Measurements from ENCODE around the gene KLK12. TPM values are rescaled to one million over a fixed set of nuclear protein-coding genes. Genes with fewer than 3 reads are reported as not detected.

Gene KLK12
- polyA plus RNA-seq, 4 donors, result 1.4 to 10.6 (median 2.7) TPM; not detected in 1

DNA sequence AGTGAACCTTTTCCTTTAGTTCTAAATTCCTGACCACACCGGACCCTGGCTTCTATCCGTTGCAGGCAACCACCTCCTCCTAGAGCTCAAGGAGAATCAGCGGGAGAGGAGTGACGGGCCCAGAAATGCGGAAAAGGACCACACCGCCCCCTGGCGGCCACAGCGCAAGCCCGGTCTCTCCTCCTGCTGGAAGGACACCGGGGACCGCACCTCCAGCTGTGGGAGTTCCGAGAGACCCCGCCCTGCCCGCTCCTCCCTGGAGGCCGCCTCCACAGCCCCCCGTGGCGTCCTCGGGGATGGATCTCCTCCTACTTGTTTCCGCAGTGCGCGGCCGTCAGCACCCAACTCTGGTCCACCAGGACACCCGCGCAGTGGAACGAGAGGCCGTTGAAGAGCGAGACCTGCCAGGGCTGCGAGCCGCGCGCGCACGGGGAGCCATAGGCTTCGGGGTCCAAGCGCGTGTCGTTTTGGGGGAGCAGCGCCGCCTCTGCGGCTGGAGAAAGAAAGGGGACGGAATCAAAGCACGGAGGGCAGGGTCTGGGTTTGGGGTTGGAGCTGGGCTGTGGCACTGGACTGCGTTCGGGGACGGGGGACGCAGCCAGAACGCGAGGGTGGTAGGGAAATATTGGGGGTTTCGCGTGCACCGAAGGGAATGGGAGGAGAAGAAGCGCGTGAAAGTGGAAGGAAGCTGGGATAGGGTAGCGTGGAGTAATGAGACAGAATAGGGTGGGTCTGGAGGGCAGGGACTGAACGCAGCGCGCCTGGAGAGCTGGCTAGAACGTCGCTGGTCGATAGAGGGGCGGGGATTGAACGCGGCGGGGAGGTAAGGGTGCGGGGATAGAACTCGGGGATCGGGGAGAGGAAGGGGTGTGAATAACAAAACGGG lies 17.8 kb downstream of the KLK12 start:
- Histone ChIP-seq H3K4me1 (ENCODE audit: control insufficient read depth in 3 of 3, insufficient read depth in 2 of 3, low read depth in 1 of 3, low read length in 2 of 3) (no peaks in the 10 kb centered on the region), H3K27ac (ENCODE audit: low read depth in 1 of 3, low read length in 2 of 3) (no peak overlapping the region), H3K36me3 (ENCODE audit: control insufficient read depth in 3 of 3, insufficient read depth in 2 of 3, low read depth in 1 of 3, low read length in 3 of 3) (no peaks in the 10 kb centered on the region), H3K9me3 (ENCODE audit: control insufficient read depth in 2 of 2, insufficient read depth in 1 of 2, low read depth in 1 of 2, low read length in 1 of 2) (no peaks in the 10 kb centered on the region), H3K27me3 (ENCODE audit: control insufficient read depth in 3 of 3, insufficient read depth in 3 of 3, low read length in 3 of 3) (peaks cover 9 to 47% (median 12%) of the 10 kb centered on the region in 3 donors), H3K4me3 (ENCODE audit: low read depth in 1 of 3, low read length in 3 of 3) (no peak overlapping the region)
- no peak for FAIRE-seq
- peak in 1 of 2 donors; percentile 32 for DNase-seq
- WGBS, 3 donors, result 2 to 10% (median 7%) methylated on average over 66 to 68 of the region's 68 CpGs

DNA sequence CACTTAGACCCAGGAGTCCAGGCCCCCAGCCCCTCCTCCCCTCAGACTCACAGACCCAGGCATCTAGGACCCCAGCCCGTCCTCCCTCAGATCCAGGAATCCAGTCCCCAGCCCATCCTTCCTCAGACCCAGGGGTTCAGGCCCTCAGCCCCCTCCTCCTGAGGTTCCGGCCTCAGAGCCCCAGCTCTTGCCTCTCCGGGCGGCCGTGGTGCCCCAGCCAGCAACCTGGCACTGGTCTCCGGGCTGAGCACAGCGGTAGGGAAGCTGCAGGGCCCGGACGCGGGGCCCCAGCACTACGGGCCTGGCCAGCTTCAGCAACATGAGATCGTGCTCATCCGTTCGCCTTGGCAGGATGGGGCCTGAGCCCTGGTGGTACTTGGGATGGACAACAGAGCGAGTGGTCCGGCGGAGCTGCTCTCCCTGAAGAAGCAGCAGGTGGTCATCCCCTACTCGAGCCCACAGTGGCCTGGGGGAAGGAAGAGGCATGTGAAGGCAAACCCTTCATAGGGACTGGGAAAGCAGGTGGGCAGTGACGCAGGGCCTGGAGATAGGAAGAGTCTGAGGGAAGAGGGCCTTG lies 19.0 kb downstream of the KLK12 start:
- Histone ChIP-seq H3K9me3 (ENCODE audit: control insufficient read depth in 2 of 2, insufficient read depth in 1 of 2, low read depth in 1 of 2, low read length in 1 of 2) (no peaks in the 10 kb centered on the region), H3K27ac (ENCODE audit: low read depth in 1 of 3, low read length in 2 of 3) (no peak overlapping the region), H3K27me3 (ENCODE audit: control insufficient read depth in 3 of 3, insufficient read depth in 3 of 3, low read length in 3 of 3) (peaks cover 9 to 47% (median 12%) of the 10 kb centered on the region in 3 donors), H3K4me1 (ENCODE audit: control insufficient read depth in 3 of 3, insufficient read depth in 2 of 3, low read depth in 1 of 3, low read length in 2 of 3) (no peaks in the 10 kb centered on the region), H3K36me3 (ENCODE audit: control insufficient read depth in 3 of 3, insufficient read depth in 2 of 3, low read depth in 1 of 3, low read length in 3 of 3) (no peaks in the 10 kb centered on the region), H3K4me3 (ENCODE audit: low read depth in 1 of 3, low read length in 3 of 3) (no peak overlapping the region)
- DNase-seq (no peak), FAIRE-seq (no peak)
- WGBS, 3 donors, result 86 to 91% (median 87%) methylated on average over 17 to 19 of the region's 19 CpGs

DNA sequence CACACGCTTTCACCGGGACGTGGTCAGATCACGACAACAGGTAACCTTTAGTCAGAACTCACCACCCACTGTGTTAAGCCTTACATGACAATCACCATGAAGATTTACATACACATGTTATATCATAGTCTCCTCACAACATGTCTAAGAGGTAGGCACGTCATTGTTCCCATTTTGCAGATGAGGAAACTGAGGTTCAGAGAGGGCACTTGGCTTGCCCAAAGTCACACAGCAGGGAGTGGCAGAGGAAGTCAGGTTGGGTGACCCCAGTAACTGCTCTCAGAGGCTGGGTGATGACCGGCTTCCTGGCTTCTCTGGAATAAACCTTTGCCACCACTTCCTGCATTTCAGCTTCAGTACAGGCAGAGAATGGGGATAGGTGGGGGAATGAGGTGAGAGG lies 20.6 kb downstream of the KLK12 start:
- no peaks in the 10 kb centered on the region for H3K9me3 ChIP-seq (ENCODE audit: control insufficient read depth in 2 of 2, insufficient read depth in 1 of 2, low read depth in 1 of 2, low read length in 1 of 2)
- 82 to 88% (median 85%) methylated on average over 6 of the region's 6 CpGs for WGBS, 3 donors
- DNase-seq (no peak), FAIRE-seq (no peak)
- H3K27me3 ChIP-seq (ENCODE audit: control insufficient read depth in 3 of 3, insufficient read depth in 3 of 3, low read length in 3 of 3), result peaks cover 7 to 32% (median 13%) of the 10 kb centered on the region in 3 donors
- H3K4me1 ChIP-seq (ENCODE audit: control insufficient read depth in 3 of 3, insufficient read depth in 2 of 3, low read depth in 1 of 3, low read length in 2 of 3), result no peaks in the 10 kb centered on the region
- no peaks in the 10 kb centered on the region for H3K36me3 ChIP-seq (ENCODE audit: control insufficient read depth in 3 of 3, insufficient read depth in 2 of 3, low read depth in 1 of 3, low read length in 3 of 3)
- H3K4me3 ChIP-seq (ENCODE audit: low read depth in 1 of 3, low read length in 3 of 3), result no peak overlapping the region
- H3K27ac ChIP-seq (ENCODE audit: low read depth in 1 of 3, low read length in 2 of 3), result no peak overlapping the region

DNA sequence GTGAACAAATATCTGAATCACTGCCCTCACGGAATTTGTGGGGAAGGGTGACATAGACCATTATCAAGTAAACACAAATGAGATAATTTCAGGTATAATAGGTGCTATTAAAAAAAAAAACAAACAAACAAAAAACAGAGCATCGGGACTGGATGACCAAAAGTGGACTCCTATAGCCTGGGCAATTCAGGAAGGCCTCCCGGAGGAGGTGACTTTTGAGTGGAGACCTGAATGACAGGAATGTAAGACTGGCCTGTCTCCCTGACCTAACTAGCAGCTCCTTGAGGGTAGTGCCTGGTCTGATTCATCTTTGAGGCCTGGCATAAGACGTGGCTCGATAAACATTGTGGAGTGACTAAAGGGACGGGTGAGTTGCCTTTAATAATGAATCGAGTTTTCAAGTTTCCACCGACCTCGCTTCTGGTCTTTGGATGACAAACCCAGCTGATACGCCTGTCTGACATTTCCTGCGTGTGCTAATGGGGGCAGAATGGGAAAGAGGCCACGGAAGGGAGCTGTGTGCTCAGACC lies 22.1 kb downstream of the KLK12 start:
- FAIRE-seq, result no peak
- H3K9me3 ChIP-seq (ENCODE audit: control insufficient read depth in 2 of 2, insufficient read depth in 1 of 2, low read depth in 1 of 2, low read length in 1 of 2), result no peaks in the 10 kb centered on the region
- peaks cover 4 to 19% (median 11%) of the 10 kb centered on the region in 3 donors for H3K27me3 ChIP-seq (ENCODE audit: control insufficient read depth in 3 of 3, insufficient read depth in 3 of 3, low read length in 3 of 3)
- 64 to 70% (median 66%) methylated on average over 12 of the region's 12 CpGs for WGBS, 3 donors
- no peak for DNase-seq
- H3K36me3 ChIP-seq (ENCODE audit: control insufficient read depth in 3 of 3, insufficient read depth in 2 of 3, low read depth in 1 of 3, low read length in 3 of 3), result no peaks in the 10 kb centered on the region
- H3K4me1 ChIP-seq (ENCODE audit: control insufficient read depth in 3 of 3, insufficient read depth in 2 of 3, low read depth in 1 of 3, low read length in 2 of 3), result no peaks in the 10 kb centered on the region
- no peak overlapping the region for H3K4me3 ChIP-seq (ENCODE audit: low read depth in 1 of 3, low read length in 3 of 3)
- no peak overlapping the region for H3K27ac ChIP-seq (ENCODE audit: low read depth in 1 of 3, low read length in 2 of 3)

DNA sequence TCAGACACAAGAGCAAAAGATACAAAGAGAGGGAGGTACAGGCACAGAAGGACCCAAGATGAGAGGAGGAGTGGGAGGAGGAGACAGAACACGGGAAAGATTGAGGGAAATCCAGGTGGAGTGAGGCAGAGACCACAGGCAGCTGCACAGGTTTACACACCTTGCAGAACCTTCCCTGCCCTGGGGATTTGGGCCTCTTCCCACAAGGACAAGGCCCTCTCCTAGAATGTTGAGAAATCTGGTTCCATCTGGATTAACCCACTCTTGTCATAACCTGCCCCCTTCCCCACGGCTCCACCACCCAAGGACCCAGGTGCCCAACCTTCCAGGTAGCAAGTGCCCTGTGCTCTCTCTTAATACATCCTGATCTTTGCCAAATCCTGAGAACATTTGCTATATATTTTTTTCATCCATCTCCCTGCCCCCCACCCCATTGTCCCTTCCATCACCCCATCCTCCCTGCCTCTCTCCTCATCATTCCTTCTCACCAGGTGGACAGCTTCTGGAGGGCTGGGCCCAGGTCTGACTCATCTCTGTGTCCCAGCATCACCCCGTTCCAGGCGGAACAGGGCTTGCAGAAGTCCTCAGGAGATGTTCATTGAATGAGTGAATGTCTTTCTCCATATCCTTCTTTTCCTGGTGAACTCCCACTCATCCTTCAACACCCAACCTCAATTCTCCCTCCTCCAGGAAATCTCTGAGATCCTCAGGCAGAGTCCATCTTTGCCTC lies 24.6 kb downstream of the KLK12 start:
- WGBS, 3 donors, result 50 to 70% (median 65%) methylated on average over 4 of the region's 4 CpGs
- Histone ChIP-seq H3K4me1 (ENCODE audit: control insufficient read depth in 3 of 3, insufficient read depth in 2 of 3, low read depth in 1 of 3, low read length in 2 of 3) (no peaks in the 10 kb centered on the region), H3K36me3 (ENCODE audit: control insufficient read depth in 3 of 3, insufficient read depth in 2 of 3, low read depth in 1 of 3, low read length in 3 of 3) (no peaks in the 10 kb centered on the region), H3K9me3 (ENCODE audit: control insufficient read depth in 2 of 2, insufficient read depth in 1 of 2, low read depth in 1 of 2, low read length in 1 of 2) (no peaks in the 10 kb centered on the region), H3K27me3 (ENCODE audit: control insufficient read depth in 3 of 3, insufficient read depth in 3 of 3, low read length in 3 of 3) (peaks cover 0 to 5% (median 0%) of the 10 kb centered on the region in 3 donors), H3K27ac (ENCODE audit: low read depth in 1 of 3, low read length in 2 of 3) (no peak overlapping the region), H3K4me3 (ENCODE audit: low read depth in 1 of 3, low read length in 3 of 3) (no peak overlapping the region)
- no peak for FAIRE-seq
- DNase-seq, result no peak

DNA sequence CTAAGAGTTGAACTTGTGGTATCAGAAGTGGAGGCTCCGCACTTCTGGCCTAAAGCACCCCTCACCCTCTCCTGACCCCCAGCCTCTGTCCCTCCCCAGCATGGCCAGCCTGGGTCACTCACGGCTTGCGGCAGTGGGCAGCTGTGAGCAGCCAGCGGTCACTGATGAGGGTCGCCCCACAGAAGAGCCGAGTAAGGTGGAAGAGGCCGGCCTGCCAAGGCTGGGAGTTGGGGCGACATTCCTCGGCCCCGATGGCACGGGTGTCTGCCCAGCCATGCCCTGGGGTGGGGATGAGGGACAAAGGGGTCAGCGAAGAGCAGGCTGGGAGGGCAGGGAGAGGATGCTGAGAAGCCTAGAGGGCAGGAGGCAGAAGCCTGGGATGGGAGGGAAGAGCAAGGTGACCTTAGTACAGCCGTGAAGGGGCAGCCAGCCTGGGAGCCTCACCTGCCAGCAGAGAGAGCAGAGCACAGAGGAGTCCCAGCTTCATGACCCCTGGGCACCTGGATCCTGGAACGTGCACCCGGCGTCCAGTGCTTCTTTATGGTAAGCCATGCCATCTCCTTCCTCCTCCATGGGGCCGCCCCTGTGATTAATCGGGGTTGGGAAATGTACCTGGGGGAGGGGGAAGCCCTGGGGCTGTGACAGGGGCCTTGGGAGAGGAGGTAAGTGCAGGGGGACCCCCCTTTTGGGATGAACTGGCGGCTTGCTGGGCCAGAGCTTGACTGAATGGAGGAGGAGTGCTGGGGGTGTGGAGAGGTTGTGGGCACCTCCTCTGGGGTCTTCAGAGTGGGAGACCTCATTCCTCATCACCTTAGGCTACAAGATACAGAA lies 25.5 kb downstream of the KLK12 start:
- H3K9me3 ChIP-seq (ENCODE audit: control insufficient read depth in 2 of 2, insufficient read depth in 1 of 2, low read depth in 1 of 2, low read length in 1 of 2), result no peaks in the 10 kb centered on the region

DNA sequence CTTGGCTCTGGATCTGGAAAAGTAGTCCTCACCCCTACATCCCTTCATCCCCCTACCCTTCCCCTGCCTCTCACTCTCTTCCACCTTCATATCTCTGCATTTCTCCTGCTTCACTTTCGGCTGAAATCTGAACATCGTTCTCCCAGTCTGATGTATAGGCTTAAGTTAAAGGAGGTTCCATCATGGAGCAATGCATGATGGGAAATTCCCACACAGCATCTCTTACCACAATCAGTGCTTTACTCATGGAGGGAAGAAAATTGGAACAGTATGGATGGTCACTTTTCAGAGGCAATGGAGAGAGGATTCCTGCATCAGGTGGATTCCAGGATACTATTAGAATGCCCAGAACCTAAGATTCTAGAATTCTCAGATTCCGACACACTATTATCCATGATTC lies 27.3 kb downstream of the KLK12 start:
- Histone ChIP-seq H3K27me3 (ENCODE audit: control insufficient read depth in 3 of 3, insufficient read depth in 3 of 3, low read length in 3 of 3) (peaks cover 0 to 5% (median 1%) of the 10 kb centered on the region in 3 donors), H3K27ac (ENCODE audit: low read depth in 1 of 3, low read length in 2 of 3) (no peak overlapping the region), H3K9me3 (ENCODE audit: control insufficient read depth in 2 of 2, insufficient read depth in 1 of 2, low read depth in 1 of 2, low read length in 1 of 2) (peaks cover 0 to 3% of the 10 kb centered on the region in 2 donors), H3K36me3 (ENCODE audit: control insufficient read depth in 3 of 3, insufficient read depth in 2 of 3, low read depth in 1 of 3, low read length in 3 of 3) (no peaks in the 10 kb centered on the region), H3K4me3 (ENCODE audit: low read depth in 1 of 3, low read length in 3 of 3) (no peak overlapping the region), H3K4me1 (ENCODE audit: control insufficient read depth in 3 of 3, insufficient read depth in 2 of 3, low read depth in 1 of 3, low read length in 2 of 3) (no peaks in the 10 kb centered on the region)
- no peak for FAIRE-seq
- 84 to 95% (median 89%) methylated on average over 3 of the region's 3 CpGs for WGBS, 3 donors
- no peak for DNase-seq

More for the DNA sequence above, 25.5 kb downstream of the KLK12 start:
- H3K4me3 ChIP-seq (ENCODE audit: low read depth in 1 of 3, low read length in 3 of 3), result no peak overlapping the region
- DNase-seq (no peak), FAIRE-seq (no peak)
- no peaks in the 10 kb centered on the region for H3K4me1 ChIP-seq (ENCODE audit: control insufficient read depth in 3 of 3, insufficient read depth in 2 of 3, low read depth in 1 of 3, low read length in 2 of 3)
- H3K36me3 ChIP-seq (ENCODE audit: control insufficient read depth in 3 of 3, insufficient read depth in 2 of 3, low read depth in 1 of 3, low read length in 3 of 3), result no peaks in the 10 kb centered on the region
- no peak overlapping the region for H3K27ac ChIP-seq (ENCODE audit: low read depth in 1 of 3, low read length in 2 of 3)
- H3K27me3 ChIP-seq (ENCODE audit: control insufficient read depth in 3 of 3, insufficient read depth in 3 of 3, low read length in 3 of 3), result peaks cover 0 to 5% (median 0%) of the 10 kb centered on the region in 3 donors
- 67 to 75% (median 70%) methylated on average over 19 of the region's 19 CpGs for WGBS, 3 donors
